B cell (primary cell): ENCODE results near the gene NKX6-2.

Source experiments
- CTCF ChIP-seq: fragments of 200-600 bp; IDR thresholded peaks from one replicate; pipeline ENCODE4 v1.8.0; 2022; ENCODE audit warnings: antibody characterized with exemption, mild to moderate bottlenecking
- EZH2 ChIP-seq: IDR thresholded peaks from 2 replicates; pipeline ENCODE4 v1.6.1; 2012; ENCODE audit warnings: borderline replicate concordance, low read depth, mild to moderate bottlenecking, moderate library complexity, low read length; ENCODE audit not compliant: insufficient read depth, poor library complexity, severe bottlenecking

GRCh38 chr10:132735923-132736391 is 50.0 kb downstream of the NKX6-2 start:
- TF ChIP-seq EZH2 (no peak), CTCF (no peak)
